GM21381 (cell line): ENCODE measurements around the gene TCEANC.
"Not testable (repeated sequence)": the region's sequence is repeated elsewhere in the genome, so short reads cannot be mapped to it uniquely, and the experiment has no call there.

ENCODE experiments used
- ATAC-seq: cut with Tn5 transposase; IDR thresholded peaks from one replicate; pipeline ENCODE4 v1.9.1; 2021; ENCODE audit warnings: mild to moderate bottlenecking, moderate library complexity; ENCODE audit not compliant: unreplicated experiment

TCEANC gene

GRCh38 chrX:13654116-13654515 is 1.2 kb downstream of the TCEANC start:
- no peak for ATAC-seq

GRCh38 chrX:13655674-13656073 is 2.7 kb downstream of the TCEANC start:
- ATAC-seq: no peak

GRCh38 chrX:13658602-13659001 is 5.7 kb downstream of the TCEANC start:
- no peak for ATAC-seq

GRCh38 chrX:13659063-13659462 is 6.1 kb downstream of the TCEANC start:
- ATAC-seq: no peak

GRCh38 chrX:13661735-13662288 is 8.9 kb downstream of the TCEANC start:
- ATAC-seq: no peak

GRCh38 chrX:13662355-13662791 is 9.4 kb downstream of the TCEANC start:
- ATAC-seq: no peak

- ATAC-seq: no peak
Observed at GRCh38 chrX:13664020-13664419, 11.1 kb downstream of the TCEANC start.

GRCh38 chrX:13666836-13667235 is 13.9 kb downstream of the TCEANC start:
- ATAC-seq: no peak

GRCh38 chrX:13667919-13668318 is 15.0 kb downstream of the TCEANC start:
- no peak for ATAC-seq

- ATAC-seq: peak; percentile 64
Observed at GRCh38 chrX:13669246-13669737, 16.4 kb downstream of the TCEANC start.

GRCh38 chrX:13669755-13670154 is 16.8 kb downstream of the TCEANC start:
- not testable (repeated sequence) for ATAC-seq

GRCh38 chrX:13670197-13670596 is 17.3 kb downstream of the TCEANC start:
- no peak for ATAC-seq

- no peak for ATAC-seq
Observed at GRCh38 chrX:13673016-13673415, 20.1 kb downstream of the TCEANC start.

GRCh38 chrX:13676885-13677284 is 23.9 kb downstream of the TCEANC start:
- no peak for ATAC-seq

GRCh38 chrX:13679700-13680099 is 26.8 kb downstream of the TCEANC start:
- ATAC-seq: not testable (repeated sequence)

- ATAC-seq: no peak
Observed at GRCh38 chrX:13681595-13681994, 28.7 kb downstream of the TCEANC start.

- ATAC-seq: no peak
Observed at GRCh38 chrX:13684361-13684760, 31.4 kb downstream of the TCEANC start.

GRCh38 chrX:13685126-13685763 is 32.3 kb downstream of the TCEANC start:
- no peak for ATAC-seq

- ATAC-seq: no peak
Observed at GRCh38 chrX:13687203-13687602, 34.3 kb downstream of the TCEANC start.

- ATAC-seq: no peak
Observed at GRCh38 chrX:13688384-13688957, 35.5 kb downstream of the TCEANC start.

GRCh38 chrX:13688958-13689740 is 36.2 kb downstream of the TCEANC start, which contains the start of gene RAB9A:
Gene RAB9A (plus strand): TSS chrX:13689128. CDS start chrX:13708747, 19,619 bp downstream.
- ATAC-seq: peak; percentile 74
